Medulla oblongata (tissue), 1 donor: ENCODE measurements around the gene ASIC3.

Experiments
- DNase-seq: peaks from one replicate; pipeline ENCODE4 v3.0.0-alpha.2; 2015; ENCODE audit errors: extremely low spot score

Gene ASIC3

GRCh38 chr7:151070574-151070960, 22.2 kb downstream of the ASIC3 start:
- no peak for DNase-seq

GRCh38 chr7:151071032-151071866, 22.9 kb downstream of the ASIC3 start:
- DNase-seq, result no peak

- DNase-seq, result no peak
These were observed 25.7 kb downstream of the ASIC3 start for GRCh38 chr7:151073990-151074389.

GRCh38 chr7:151074817-151075661, 26.7 kb downstream of the ASIC3 start:
- DNase-seq, result no peak

GRCh38 chr7:151075662-151075971, 27.3 kb downstream of the ASIC3 start:
- DNase-seq, result no peak

- no peak for DNase-seq
These were observed 27.7 kb downstream of the ASIC3 start for GRCh38 chr7:151075978-151076426.

- DNase-seq, result no peak
These were observed 28.8 kb downstream of the ASIC3 start for GRCh38 chr7:151076863-151077704.

GRCh38 chr7:151077705-151078232, 29.4 kb downstream of the ASIC3 start:
- DNase-seq, result no peak

- DNase-seq, result no peak
These were observed 30.1 kb downstream of the ASIC3 start for GRCh38 chr7:151078233-151079040.

- no peak for DNase-seq
These were observed 31.0 kb downstream of the ASIC3 start for GRCh38 chr7:151079199-151079910.

- DNase-seq, result no peak
These were observed 31.8 kb downstream of the ASIC3 start for GRCh38 chr7:151080067-151080521.

- DNase-seq, result peak; percentile 95
These were observed 32.3 kb downstream of the ASIC3 start, which contains the start of gene FASTK for GRCh38 chr7:151080522-151081169. Gene FASTK (minus strand): TSS chr7:151080809. CDS start chr7:151080766, 43 bp downstream.

- no peak for DNase-seq
These were observed 33.1 kb downstream of the ASIC3 start for GRCh38 chr7:151081170-151082101.

- DNase-seq, result no peak
These were observed 34.1 kb downstream of the ASIC3 start for GRCh38 chr7:151082141-151083070.

GRCh38 chr7:151083071-151083823, 34.9 kb downstream of the ASIC3 start, which contains the start of gene TMUB1:
Gene TMUB1 (minus strand): TSS chr7:151083493. CDS start chr7:151082563, 930 bp downstream.
- peak; percentile 76 for DNase-seq

- no peak for DNase-seq
These were observed 35.5 kb downstream of the ASIC3 start for GRCh38 chr7:151083824-151084160.

- peak; percentile 25 for DNase-seq
These were observed 37.0 kb downstream of the ASIC3 start for GRCh38 chr7:151085329-151085690.
